ENCODE measurements around the gene CD248. TPM values are rescaled to one million over a fixed set of nuclear protein-coding genes. Genes with fewer than 3 reads are reported as not detected.
"Not testable (repeated sequence)": the region's sequence is repeated elsewhere in the genome, so short reads cannot be mapped to it uniquely, and the experiment has no call there.

Gene CD248
- total RNA-seq, 1 experiment from 2014 or later: 0.45 TPM

GRCh38 chr11:66326261-66327111 is 9.6 kb upstream of the CD248 start:
- H3K4me1 ChIP-seq: peaks cover 7% of the 10 kb centered on the region; the same call in 1 of the 2 replicates
- no peaks in the 10 kb centered on the region for H3K36me3 ChIP-seq
- no peak overlapping the region; the same call in 1 of the 2 replicates for H3K27ac ChIP-seq
- no peaks in the 10 kb centered on the region for H3K9me3 ChIP-seq (replicated peaks)
- DNase-seq: no peak
- no peak overlapping the region for H3K4me3 ChIP-seq
- no peaks in the 10 kb centered on the region for H3K27me3 ChIP-seq

- H3K4me1 ChIP-seq: peaks cover 7% of the 10 kb centered on the region; the same call in 1 of the 2 replicates
- H3K27ac ChIP-seq: no peak overlapping the region
Observed at GRCh38 chr11:66325263-66325671, 8.4 kb upstream of the CD248 start.

GRCh38 chr11:66324664-66325063 is 7.8 kb upstream of the CD248 start:
- Histone ChIP-seq H3K4me3 (no peak overlapping the region), H3K36me3 (no peaks in the 10 kb centered on the region), H3K9me3 (replicated peaks) (no peaks in the 10 kb centered on the region), H3K4me1 (peaks cover 7% of the 10 kb centered on the region; the same call in 1 of the 2 replicates), H3K27ac (no peak overlapping the region), H3K27me3 (no peaks in the 10 kb centered on the region)
- no peak for DNase-seq

More at GRCh38 chr11:66325263-66325671, 8.4 kb upstream of the CD248 start:
- no peaks in the 10 kb centered on the region for H3K36me3 ChIP-seq
- H3K9me3 ChIP-seq (replicated peaks): no peaks in the 10 kb centered on the region
- DNase-seq: no peak
- H3K27me3 ChIP-seq: no peaks in the 10 kb centered on the region
- H3K4me3 ChIP-seq: no peak overlapping the region

- no peak overlapping the region for H3K4me3 ChIP-seq
- H3K4me1 ChIP-seq: peaks cover 8% of the 10 kb centered on the region; the same call in 1 of the 2 replicates
- no peaks in the 10 kb centered on the region for H3K9me3 ChIP-seq (replicated peaks)
- H3K27me3 ChIP-seq: no peaks in the 10 kb centered on the region
- no peak for DNase-seq
- H3K27ac ChIP-seq: no peak overlapping the region
- H3K36me3 ChIP-seq: no peaks in the 10 kb centered on the region
Observed at GRCh38 chr11:66323684-66324083, 6.8 kb upstream of the CD248 start.

- no peak for DNase-seq
- H3K36me3 ChIP-seq: no peaks in the 10 kb centered on the region
- no peaks in the 10 kb centered on the region for H3K9me3 ChIP-seq (replicated peaks)
- no peak overlapping the region for H3K27ac ChIP-seq
- H3K27me3 ChIP-seq: no peaks in the 10 kb centered on the region
- H3K4me1 ChIP-seq: peaks cover 15% of the 10 kb centered on the region
- no peak overlapping the region for H3K4me3 ChIP-seq
Observed at GRCh38 chr11:66322732-66323427, 6.0 kb upstream of the CD248 start.

GRCh38 chr11:66321606-66322005 is 4.8 kb upstream of the CD248 start:
- H3K9me3 ChIP-seq (replicated peaks): no peaks in the 10 kb centered on the region
- H3K4me3 ChIP-seq: no peak overlapping the region
- H3K4me1 ChIP-seq: peaks cover 13% of the 10 kb centered on the region
- DNase-seq: no peak
- no peaks in the 10 kb centered on the region for H3K36me3 ChIP-seq
- H3K27ac ChIP-seq: no peak overlapping the region
- no peaks in the 10 kb centered on the region for H3K27me3 ChIP-seq

GRCh38 chr11:66320748-66321147 is 3.9 kb upstream of the CD248 start:
- not testable (repeated sequence) for DNase-seq; H3K9me3 ChIP-seq (replicated peaks); H3K27me3 ChIP-seq; H3K27ac ChIP-seq; H3K4me3 ChIP-seq; H3K36me3 ChIP-seq
- H3K4me1 ChIP-seq: peaks cover 11% of the 10 kb centered on the region

GRCh38 chr11:66320289-66320688 is 3.4 kb upstream of the CD248 start:
- H3K4me1 ChIP-seq: peaks cover 11% of the 10 kb centered on the region
- not testable (repeated sequence) for DNase-seq

GRCh38 chr11:66318600-66318970 is 1.7 kb upstream of the CD248 start:
- Histone ChIP-seq H3K27me3 (no peaks in the 10 kb centered on the region; the same call in 1 of the 2 replicates), H3K36me3 (no peaks in the 10 kb centered on the region), H3K27ac (no peak overlapping the region; the same call in 1 of the 2 replicates), H3K4me3 (no peak overlapping the region), H3K9me3 (replicated peaks) (no peaks in the 10 kb centered on the region), H3K4me1 (peaks cover 11% of the 10 kb centered on the region)
- DNase-seq: no peak

More at GRCh38 chr11:66320289-66320688, 3.4 kb upstream of the CD248 start:
- not testable (repeated sequence) for H3K27ac ChIP-seq; H3K9me3 ChIP-seq (replicated peaks); H3K36me3 ChIP-seq; H3K4me3 ChIP-seq; H3K27me3 ChIP-seq

GRCh38 chr11:66317723-66318599 is 1.1 kb upstream of the CD248 start:
- DNase-seq: peak; percentile 60 to 64
- Histone ChIP-seq H3K27me3 (no peaks in the 10 kb centered on the region; the same call in 1 of the 2 replicates), H3K9me3 (replicated peaks) (no peaks in the 10 kb centered on the region), H3K36me3 (no peaks in the 10 kb centered on the region), H3K4me1 (peaks cover 11% of the 10 kb centered on the region), H3K27ac (peak overlapping the region; percentile 56; the same call in 1 of the 2 replicates), H3K4me3 (peak overlapping the region; percentile 47)

- H3K9me3 ChIP-seq (replicated peaks): no peaks in the 10 kb centered on the region
- peak overlapping the region; percentile 56; the same call in 1 of the 2 replicates for H3K27ac ChIP-seq
- peak overlapping the region; percentile 47 for H3K4me3 ChIP-seq
Observed at GRCh38 chr11:66317322-66317722, 478 bp upstream of the CD248 start.

GRCh38 chr11:66315921-66316811 is 678 bp downstream of the CD248 start:
- peak overlapping the region; percentile 47; the same call in 1 of the 2 replicates for H3K4me3 ChIP-seq
- H3K27ac ChIP-seq: no peak overlapping the region
- no peak for DNase-seq
- H3K9me3 ChIP-seq (replicated peaks): no peaks in the 10 kb centered on the region
- no peaks in the 10 kb centered on the region; the same call in 1 of the 2 replicates for H3K27me3 ChIP-seq
- no peaks in the 10 kb centered on the region for H3K36me3 ChIP-seq
- peaks cover 11% of the 10 kb centered on the region for H3K4me1 ChIP-seq

More at GRCh38 chr11:66317322-66317722, 478 bp upstream of the CD248 start:
- H3K27me3 ChIP-seq: no peaks in the 10 kb centered on the region; the same call in 1 of the 2 replicates
- H3K4me1 ChIP-seq: peaks cover 11% of the 10 kb centered on the region
- no peaks in the 10 kb centered on the region for H3K36me3 ChIP-seq
- peak; percentile 70 to 73 for DNase-seq

GRCh38 chr11:66315498-66315885 is 1.4 kb downstream of the CD248 start:
- Histone ChIP-seq H3K9me3 (replicated peaks) (no peaks in the 10 kb centered on the region), H3K36me3 (no peaks in the 10 kb centered on the region), H3K27me3 (no peaks in the 10 kb centered on the region; the same call in 1 of the 2 replicates), H3K27ac (no peak overlapping the region), H3K4me3 (no peak overlapping the region), H3K4me1 (peaks cover 11% of the 10 kb centered on the region)
- DNase-seq: no peak

All from SJCRH30 (cell line).